SK-N-SH treated with all-trans-retinoic acid at 6 μM for 48 hours (cell line): ENCODE data around the gene THSD4.

Experiments
- ATAC-seq: fragments of 200-7000 bp; cut with Tn5 transposase; 3 replicates; pipeline ENCODE4 v1.9.1; 2020; ENCODE audit warnings: mild to moderate bottlenecking, moderate library complexity
- ARNTL ChIP-seq: fragments of 450-650 bp; formaldehyde crosslinking; IDR thresholded peaks from 2 replicates; pipeline ENCODE4 v1.5.0; 2020; ENCODE audit warnings: low read depth, mild to moderate bottlenecking, moderate library complexity, borderline replicate concordance
- BACH2 ChIP-seq: fragments of 250-450 bp; sonication (Bioruptor Pico); IDR thresholded peaks from 2 replicates; pipeline ENCODE4 v1.9.0; 2021; ENCODE audit warnings: mild to moderate bottlenecking, borderline replicate concordance
- CSDC2 ChIP-seq: fragments of 250-450 bp; sonication (Bioruptor Pico); IDR thresholded peaks from 2 replicates; pipeline ENCODE4 v1.5.0; 2020; ENCODE audit warnings: mild to moderate bottlenecking, moderate library complexity
- CSRNP3 ChIP-seq: fragments of 250-450 bp; sonication (Bioruptor Pico); IDR thresholded peaks from 2 replicates; pipeline ENCODE4 v1.5.1; 2021; ENCODE audit warnings: mild to moderate bottlenecking, moderate library complexity
- ESRRG ChIP-seq: fragments of 250-450 bp; sonication (Bioruptor Pico); IDR thresholded peaks from 2 replicates; pipeline ENCODE4 v1.6.1; 2021; ENCODE audit warnings: mild to moderate bottlenecking
- GLIS3 ChIP-seq: fragments of 250-450 bp; sonication (Bioruptor Pico); IDR thresholded peaks from 2 replicates; pipeline ENCODE4 v1.5.0; 2020; ENCODE audit warnings: mild to moderate bottlenecking, moderate library complexity
- ISL1 ChIP-seq: fragments of 250-450 bp; sonication (Bioruptor Pico); IDR thresholded peaks from 2 replicates; pipeline ENCODE4 v2.1.2; 2022; ENCODE audit warnings: mild to moderate bottlenecking, moderate library complexity
- OSR1 ChIP-seq: fragments of 250-450 bp; sonication (Bioruptor Pico); IDR thresholded peaks from 2 replicates; pipeline ENCODE4 v1.8.0; 2022; ENCODE audit warnings: moderate library complexity, mild to moderate bottlenecking, inconsistent platforms
- PPARA ChIP-seq: fragments of 250-450 bp; sonication (Bioruptor Pico); IDR thresholded peaks from 2 replicates; pipeline ENCODE4 v1.5.0; 2020; ENCODE audit warnings: mild to moderate bottlenecking, borderline replicate concordance
- RARB ChIP-seq: fragments of 250-450 bp; sonication (Bioruptor Pico); IDR thresholded peaks from 2 replicates; pipeline ENCODE4 v1.8.0; 2021; ENCODE audit warnings: mild to moderate bottlenecking, moderate library complexity
- SNAI2 ChIP-seq: fragments of 250-450 bp; sonication (Bioruptor Pico); IDR thresholded peaks from 2 replicates; pipeline ENCODE4 v1.5.0; 2020; ENCODE audit warnings: mild to moderate bottlenecking, moderate library complexity
- TCF4 ChIP-seq: fragments of 250-450 bp; sonication (Bioruptor Pico); IDR thresholded peaks from 2 replicates; pipeline ENCODE4 v1.8.0; 2021; ENCODE audit warnings: mild to moderate bottlenecking, moderate library complexity, borderline replicate concordance
- TOX ChIP-seq: fragments of 250-450 bp; sonication (Bioruptor Pico); IDR thresholded peaks from 2 replicates; pipeline ENCODE4 v1.8.0; 2021; ENCODE audit warnings: mild to moderate bottlenecking, moderate library complexity, borderline replicate concordance
- ZC3H10 ChIP-seq: fragments of 250-450 bp; sonication (Bioruptor Pico); IDR thresholded peaks from 2 replicates; pipeline ENCODE4 v1.5.1; 2021; ENCODE audit warnings: mild to moderate bottlenecking, moderate library complexity
- ZFP3 ChIP-seq: fragments of 250-450 bp; sonication (Bioruptor Pico); IDR thresholded peaks from 2 replicates; pipeline ENCODE4 v1.5.0; 2020; ENCODE audit warnings: mild to moderate bottlenecking, moderate library complexity
- ZFP30 ChIP-seq: fragments of 450-650 bp; formaldehyde crosslinking; IDR thresholded peaks from 2 replicates; pipeline ENCODE4 v1.5.0; 2022; ENCODE audit warnings: mild to moderate bottlenecking, moderate library complexity
- ZNF565 ChIP-seq: fragments of 450-650 bp; formaldehyde crosslinking; conservative IDR thresholded peaks from 2 replicates; pipeline ENCODE4 v1.5.0; 2020; ENCODE audit warnings: low read depth, mild to moderate bottlenecking, moderate library complexity
- ZNF70 ChIP-seq: fragments of 450-650 bp; formaldehyde crosslinking; IDR thresholded peaks from 2 replicates; pipeline ENCODE4 v1.5.0; 2020; ENCODE audit warnings: mild to moderate bottlenecking, moderate library complexity
- ZNF8 ChIP-seq: fragments of 450-650 bp; formaldehyde crosslinking; IDR thresholded peaks from 2 replicates; pipeline ENCODE4 v1.5.0; 2020; ENCODE audit warnings: mild to moderate bottlenecking, moderate library complexity
- TF ChIP-seq, protein P1 (sequence below): fragments of 250-450 bp; sonication (Bioruptor Pico); IDR thresholded peaks from 2 replicates; pipeline ENCODE4 v1.5.0; 2020; ENCODE audit warnings: mild to moderate bottlenecking, moderate library complexity
- TF ChIP-seq, protein P2 (sequence below): fragments of 250-450 bp; sonication (Bioruptor Pico); IDR thresholded peaks from 2 replicates; pipeline ENCODE4 v1.8.0; 2020; ENCODE audit warnings: mild to moderate bottlenecking, moderate library complexity, borderline replicate concordance

The THSD4 gene

GRCh38 chr15:71798641-71799040 lies 683.4 kb downstream of the THSD4 start (continued):
- TF ChIP-seq RARB (CRISPR knock-in tag), result no peak

DNA sequence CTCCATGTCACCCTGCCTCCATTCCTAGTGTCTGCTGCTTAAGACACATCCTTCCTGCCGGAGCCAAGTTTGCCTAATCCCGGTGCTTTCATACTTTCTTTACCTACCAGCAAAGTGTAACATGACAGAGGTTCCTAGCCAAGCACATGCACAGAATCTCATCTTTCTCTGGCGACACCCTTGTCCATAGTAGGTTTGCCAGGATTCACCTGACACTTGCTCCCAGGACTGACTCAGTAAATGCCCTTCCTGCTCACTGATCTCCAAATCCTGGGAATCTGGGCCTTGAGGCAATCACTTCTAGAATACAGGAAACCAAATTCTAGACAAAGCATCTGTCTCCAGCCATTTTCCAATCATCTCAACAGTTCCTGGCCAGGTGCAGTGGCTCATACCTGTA lies 684.9 kb downstream of the THSD4 start:
- ATAC-seq, result no peak
- TF ChIP-seq BACH2 (CRISPR knock-in tag), result no peak
- TF ChIP-seq ISL1 (CRISPR knock-in tag), result no peak
- no peak for TF ChIP-seq ARNTL (CRISPR knock-in tag)
- TF ChIP-seq ZFP3 (CRISPR knock-in tag), result no peak
- no peak for TF ChIP-seq GLIS3 (CRISPR knock-in tag)
- TF ChIP-seq ZNF70 (CRISPR knock-in tag), result no peak
- TF ChIP-seq TCF4 (CRISPR knock-in tag), result no peak
- TF ChIP-seq CSRNP3 (CRISPR knock-in tag), result no peak
- no peak for TF ChIP-seq SNAI2 (CRISPR knock-in tag)
- TF ChIP-seq, protein P1, sequence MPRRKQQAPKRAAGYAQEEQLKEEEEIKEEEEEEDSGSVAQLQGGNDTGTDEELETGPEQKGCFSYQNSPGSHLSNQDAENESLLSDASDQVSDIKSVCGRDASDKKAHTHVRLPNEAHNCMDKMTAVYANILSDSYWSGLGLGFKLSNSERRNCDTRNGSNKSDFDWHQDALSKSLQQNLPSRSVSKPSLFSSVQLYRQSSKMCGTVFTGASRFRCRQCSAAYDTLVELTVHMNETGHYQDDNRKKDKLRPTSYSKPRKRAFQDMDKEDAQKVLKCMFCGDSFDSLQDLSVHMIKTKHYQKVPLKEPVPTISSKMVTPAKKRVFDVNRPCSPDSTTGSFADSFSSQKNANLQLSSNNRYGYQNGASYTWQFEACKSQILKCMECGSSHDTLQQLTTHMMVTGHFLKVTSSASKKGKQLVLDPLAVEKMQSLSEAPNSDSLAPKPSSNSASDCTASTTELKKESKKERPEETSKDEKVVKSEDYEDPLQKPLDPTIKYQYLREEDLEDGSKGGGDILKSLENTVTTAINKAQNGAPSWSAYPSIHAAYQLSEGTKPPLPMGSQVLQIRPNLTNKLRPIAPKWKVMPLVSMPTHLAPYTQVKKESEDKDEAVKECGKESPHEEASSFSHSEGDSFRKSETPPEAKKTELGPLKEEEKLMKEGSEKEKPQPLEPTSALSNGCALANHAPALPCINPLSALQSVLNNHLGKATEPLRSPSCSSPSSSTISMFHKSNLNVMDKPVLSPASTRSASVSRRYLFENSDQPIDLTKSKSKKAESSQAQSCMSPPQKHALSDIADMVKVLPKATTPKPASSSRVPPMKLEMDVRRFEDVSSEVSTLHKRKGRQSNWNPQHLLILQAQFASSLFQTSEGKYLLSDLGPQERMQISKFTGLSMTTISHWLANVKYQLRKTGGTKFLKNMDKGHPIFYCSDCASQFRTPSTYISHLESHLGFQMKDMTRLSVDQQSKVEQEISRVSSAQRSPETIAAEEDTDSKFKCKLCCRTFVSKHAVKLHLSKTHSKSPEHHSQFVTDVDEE, result no peak
- TF ChIP-seq ZFP30 (CRISPR knock-in tag), result no peak
- no peak for TF ChIP-seq ZNF565 (CRISPR knock-in tag)
- TF ChIP-seq RARB (CRISPR knock-in tag), result no peak
- no peak for TF ChIP-seq CSDC2 (CRISPR knock-in tag)

GRCh38 chr15:71800835-71801745 lies 685.8 kb downstream of the THSD4 start:
- TF ChIP-seq BACH2 (CRISPR knock-in tag) (no peak), CSRNP3 (CRISPR knock-in tag) (no peak), CSDC2 (CRISPR knock-in tag) (no peak), OSR1 (CRISPR knock-in tag) (no peak), ARNTL (CRISPR knock-in tag) (no peak), ZFP30 (CRISPR knock-in tag) (no peak), PPARA (CRISPR knock-in tag) (no peak), ISL1 (CRISPR knock-in tag) (no peak), TOX (CRISPR knock-in tag) (no peak), ESRRG (no peak)
- TF ChIP-seq, all 23 proteins: peak for 0
- ATAC-seq, result peak; percentile 94

DNA sequence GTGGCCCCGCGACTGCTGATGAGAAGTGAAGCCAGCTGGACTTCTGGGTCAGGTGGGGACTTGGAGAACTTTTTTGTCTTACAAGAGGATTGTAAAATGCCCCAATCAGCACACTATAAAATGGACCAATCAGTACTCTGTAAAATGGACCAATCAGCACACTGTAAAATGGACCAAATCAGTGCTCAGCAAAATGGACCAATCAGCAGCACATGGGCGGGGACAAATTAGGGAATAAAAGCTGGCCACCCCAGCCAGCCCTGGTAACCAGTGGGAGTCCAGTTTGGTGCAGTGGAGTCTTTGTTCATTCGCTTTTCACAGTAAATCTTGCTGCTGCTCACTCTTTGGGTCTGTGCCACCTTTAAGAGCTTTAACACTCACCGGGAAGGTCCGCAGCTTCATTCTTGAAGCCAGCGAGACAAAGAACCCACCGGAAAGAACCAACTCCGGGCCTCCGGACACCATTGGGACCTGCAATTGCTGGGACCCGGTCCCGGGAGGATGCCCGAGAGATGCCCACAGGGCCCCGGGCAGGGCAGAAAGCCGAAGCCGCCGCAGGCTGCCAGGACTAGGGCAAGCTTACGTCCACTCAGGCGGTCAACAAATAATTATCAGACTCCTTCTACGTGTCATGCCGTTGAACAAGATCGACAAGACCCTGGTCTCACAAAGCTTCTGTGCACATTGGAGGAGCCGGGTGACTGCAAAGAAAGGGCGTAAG lies 686.8 kb downstream of the THSD4 start:
- ATAC-seq, result no peak
- TF ChIP-seq ZNF565 (CRISPR knock-in tag) (no peak), ZC3H10 (CRISPR knock-in tag) (no peak), OSR1 (CRISPR knock-in tag) (no peak), BACH2 (CRISPR knock-in tag) (no peak), ZNF8 (CRISPR knock-in tag) (no peak)
- TF ChIP-seq, protein P2, sequence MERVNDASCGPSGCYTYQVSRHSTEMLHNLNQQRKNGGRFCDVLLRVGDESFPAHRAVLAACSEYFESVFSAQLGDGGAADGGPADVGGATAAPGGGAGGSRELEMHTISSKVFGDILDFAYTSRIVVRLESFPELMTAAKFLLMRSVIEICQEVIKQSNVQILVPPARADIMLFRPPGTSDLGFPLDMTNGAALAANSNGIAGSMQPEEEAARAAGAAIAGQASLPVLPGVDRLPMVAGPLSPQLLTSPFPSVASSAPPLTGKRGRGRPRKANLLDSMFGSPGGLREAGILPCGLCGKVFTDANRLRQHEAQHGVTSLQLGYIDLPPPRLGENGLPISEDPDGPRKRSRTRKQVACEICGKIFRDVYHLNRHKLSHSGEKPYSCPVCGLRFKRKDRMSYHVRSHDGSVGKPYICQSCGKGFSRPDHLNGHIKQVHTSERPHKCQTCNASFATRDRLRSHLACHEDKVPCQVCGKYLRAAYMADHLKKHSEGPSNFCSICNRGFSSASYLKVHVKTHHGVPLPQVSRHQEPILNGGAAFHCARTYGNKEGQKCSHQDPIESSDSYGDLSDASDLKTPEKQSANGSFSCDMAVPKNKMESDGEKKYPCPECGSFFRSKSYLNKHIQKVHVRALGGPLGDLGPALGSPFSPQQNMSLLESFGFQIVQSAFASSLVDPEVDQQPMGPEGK (CRISPR knock-in tag), result no peak
